ENCODE measurements around the gene CCL2. TPM values are rescaled to one million over a fixed set of nuclear protein-coding genes. Genes with fewer than 3 reads are reported as not detected.
"Not testable (repeated sequence)": the region's sequence is repeated elsewhere in the genome, so short reads cannot be mapped to it uniquely, and the experiment has no call there.

Gene CCL2
- total RNA-seq, 1 donor from 2014 or later = 15.2 TPM

- no peak overlapping the region for H3K27ac ChIP-seq
- TF ChIP-seq POLR2AphosphoS5 (IDR thresholded peaks at IDR 0.05; ENCODE audit: insufficient read depth in 1 of 2, low read depth in 1 of 2) (no peak), POLR2A (IDR thresholded peaks at IDR 0.05) (no peak)
- TF ChIP-seq, protein P1, sequence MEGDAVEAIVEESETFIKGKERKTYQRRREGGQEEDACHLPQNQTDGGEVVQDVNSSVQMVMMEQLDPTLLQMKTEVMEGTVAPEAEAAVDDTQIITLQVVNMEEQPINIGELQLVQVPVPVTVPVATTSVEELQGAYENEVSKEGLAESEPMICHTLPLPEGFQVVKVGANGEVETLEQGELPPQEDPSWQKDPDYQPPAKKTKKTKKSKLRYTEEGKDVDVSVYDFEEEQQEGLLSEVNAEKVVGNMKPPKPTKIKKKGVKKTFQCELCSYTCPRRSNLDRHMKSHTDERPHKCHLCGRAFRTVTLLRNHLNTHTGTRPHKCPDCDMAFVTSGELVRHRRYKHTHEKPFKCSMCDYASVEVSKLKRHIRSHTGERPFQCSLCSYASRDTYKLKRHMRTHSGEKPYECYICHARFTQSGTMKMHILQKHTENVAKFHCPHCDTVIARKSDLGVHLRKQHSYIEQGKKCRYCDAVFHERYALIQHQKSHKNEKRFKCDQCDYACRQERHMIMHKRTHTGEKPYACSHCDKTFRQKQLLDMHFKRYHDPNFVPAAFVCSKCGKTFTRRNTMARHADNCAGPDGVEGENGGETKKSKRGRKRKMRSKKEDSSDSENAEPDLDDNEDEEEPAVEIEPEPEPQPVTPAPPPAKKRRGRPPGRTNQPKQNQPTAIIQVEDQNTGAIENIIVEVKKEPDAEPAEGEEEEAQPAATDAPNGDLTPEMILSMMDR (IDR thresholded peaks at IDR 0.05) = no peak
These were observed 32.2 kb upstream of the CCL2 start for GRCh38 chr17:34222722-34223497.

GRCh38 chr17:34225046-34225445, 30.0 kb upstream of the CCL2 start:
- TF ChIP-seq, protein P1 (IDR thresholded peaks at IDR 0.05) = no peak
- TF ChIP-seq POLR2A (IDR thresholded peaks at IDR 0.05) (no peak), POLR2AphosphoS5 (IDR thresholded peaks at IDR 0.05; ENCODE audit: insufficient read depth in 1 of 2, low read depth in 1 of 2) (no peak)
- H3K9me3 ChIP-seq = no peaks in the 10 kb centered on the region
- no peaks in the 10 kb centered on the region for H3K36me3 ChIP-seq
- no peak for DNase-seq (ENCODE audit: extremely low spot score in 2 of 2)
- H3K4me3 ChIP-seq = no peak overlapping the region
- H3K27ac ChIP-seq = no peak overlapping the region
- H3K4me1 ChIP-seq = no peaks in the 10 kb centered on the region
- no peaks in the 10 kb centered on the region for H3K27me3 ChIP-seq
- intact Hi-C loops (cut with DNase I) = no loop called here

More at GRCh38 chr17:34222722-34223497, 32.2 kb upstream of the CCL2 start:
- Histone ChIP-seq H3K27me3 (no peaks in the 10 kb centered on the region), H3K4me1 (no peaks in the 10 kb centered on the region), H3K4me3 (no peak overlapping the region), H3K9me3 (no peaks in the 10 kb centered on the region), H3K36me3 (no peaks in the 10 kb centered on the region)
- intact Hi-C loops (cut with DNase I) = no loop called here
- DNase-seq (ENCODE audit: extremely low spot score in 2 of 2) = no peak

DNA sequence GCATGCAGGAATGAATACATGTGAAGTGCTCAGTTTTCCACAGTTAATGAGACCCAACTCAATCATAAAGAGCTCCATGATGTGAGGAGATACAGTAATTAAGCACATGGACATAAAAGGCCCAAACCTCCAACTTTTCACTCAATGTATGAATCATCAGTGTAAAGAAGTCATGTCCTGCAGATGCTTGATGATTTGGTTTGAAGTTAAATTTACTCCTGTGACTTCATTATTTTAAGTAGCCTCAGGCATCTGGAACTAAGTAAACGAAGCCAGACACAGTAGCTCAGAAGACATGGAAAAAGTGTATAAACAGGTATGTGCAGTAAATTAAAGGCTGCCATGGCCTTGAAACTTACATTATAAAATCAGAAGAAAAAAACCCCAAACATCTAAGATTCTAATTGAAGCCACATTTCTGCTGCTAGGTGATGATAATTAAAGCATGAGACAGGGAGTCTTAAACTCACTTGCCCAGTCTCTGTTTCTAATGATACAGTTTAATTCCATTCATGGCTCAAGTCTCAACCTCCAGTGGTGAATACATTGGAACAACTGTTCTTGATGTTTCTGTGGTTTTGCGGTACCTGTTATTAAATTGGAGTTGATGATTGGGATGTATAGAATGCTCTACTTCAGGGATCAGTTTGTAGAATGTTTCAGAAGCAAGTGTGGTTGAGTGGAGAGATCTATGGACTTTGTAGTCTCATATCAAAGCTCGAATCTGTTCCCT, 28.9 kb upstream of the CCL2 start:
- Histone ChIP-seq H3K4me1 (no peaks in the 10 kb centered on the region), H3K36me3 (no peaks in the 10 kb centered on the region), H3K9me3 (no peaks in the 10 kb centered on the region), H3K27me3 (no peaks in the 10 kb centered on the region), H3K27ac (no peak overlapping the region), H3K4me3 (no peak overlapping the region)
- intact Hi-C loops (cut with DNase I) = no loop called here
- DNase-seq (ENCODE audit: extremely low spot score in 2 of 2) = no peak
- TF ChIP-seq, protein P1 (IDR thresholded peaks at IDR 0.05) = no peak
- no peak for TF ChIP-seq POLR2AphosphoS5 (IDR thresholded peaks at IDR 0.05; ENCODE audit: insufficient read depth in 1 of 2, low read depth in 1 of 2)
- TF ChIP-seq POLR2A (IDR thresholded peaks at IDR 0.05) = no peak

GRCh38 chr17:34226744-34227034, 28.4 kb upstream of the CCL2 start:
- intact Hi-C loops (cut with DNase I) = no loop called here
- TF ChIP-seq, protein P1 (IDR thresholded peaks at IDR 0.05) = no peak
- Histone ChIP-seq H3K4me3 (no peak overlapping the region), H3K27me3 (no peaks in the 10 kb centered on the region), H3K9me3 (no peaks in the 10 kb centered on the region), H3K4me1 (no peaks in the 10 kb centered on the region), H3K27ac (no peak overlapping the region), H3K36me3 (no peaks in the 10 kb centered on the region)
- no peak for DNase-seq (ENCODE audit: extremely low spot score in 2 of 2)

GRCh38 chr17:34227293-34227692, 27.8 kb upstream of the CCL2 start:
- H3K4me3 ChIP-seq; H3K36me3 ChIP-seq; H3K27ac ChIP-seq; DNase-seq (ENCODE audit: extremely low spot score in 2 of 2); H3K27me3 ChIP-seq; H3K9me3 ChIP-seq; intact Hi-C loops (cut with DNase I); H3K4me1 ChIP-seq: not testable (repeated sequence)

Data from vagina (tissue), 2 donors.